Measurements from ENCODE around the gene PDZD2. TPM values are rescaled to one million over a fixed set of nuclear protein-coding genes. Genes with fewer than 3 reads are reported as not detected.

The PDZD2 gene
- total RNA-seq, 5 donors from 2014 or later (not counting 1 experiment from before 2014, with no cell fraction given): 0.66 to 2.2 (median 1.2) TPM

DNA sequence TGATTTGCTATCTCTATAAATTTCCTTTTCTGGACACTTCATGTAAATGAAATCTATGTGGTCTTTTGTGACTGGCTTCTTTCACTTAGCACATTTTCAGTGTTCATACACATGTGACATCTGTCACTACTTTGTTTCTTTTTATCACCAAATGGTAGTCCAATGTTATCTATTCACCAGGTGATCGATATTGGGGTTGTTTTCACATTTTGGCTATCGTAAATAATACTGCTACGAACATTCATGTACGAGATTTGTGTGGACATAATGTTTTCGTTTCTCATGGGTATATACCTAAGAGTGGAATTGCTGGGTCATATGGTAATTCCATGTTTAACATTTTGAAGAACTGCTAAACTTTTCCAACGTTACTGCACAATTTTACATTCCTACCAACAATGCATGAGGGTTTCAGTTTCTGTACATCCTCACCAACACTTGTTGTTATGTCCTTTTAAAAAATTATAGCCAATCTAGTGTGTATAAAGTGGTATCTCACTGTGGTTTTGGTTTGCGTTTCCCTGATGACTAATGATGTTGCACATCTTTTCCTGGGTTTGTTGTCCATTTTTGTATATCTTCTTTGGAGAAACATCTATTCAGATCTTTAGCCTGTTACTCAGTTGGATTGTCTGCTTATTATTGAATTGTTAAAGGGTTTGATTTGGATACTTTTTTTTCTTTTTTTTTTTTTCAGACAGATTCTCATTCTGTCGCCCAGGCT lies 263.0 kb downstream of the PDZD2 start:
- H3K9me3 ChIP-seq: no peaks in the 10 kb centered on the region
- ATAC-seq (replicated peaks in 1 of 4) (no peak), DNase-seq (no peak)
- Mint-ChIP-seq H3K27me3 (peaks cover 0 to 5% of the 10 kb centered on the region in 2 donors), H3K27ac (no peak overlapping the region), H3K36me3 (no peaks in the 10 kb centered on the region), H3K4me1 (no peaks in the 10 kb centered on the region), H3K4me3 (no peak overlapping the region), H3K9me3 (no peaks in the 10 kb centered on the region)
- no peaks in the 10 kb centered on the region for H3K27me3 ChIP-seq (replicated peaks in 1 of 2; ENCODE audit: control insufficient read depth in 2 of 2, extremely low read depth in 1 of 2, insufficient read depth in 2 of 2, low read length in 1 of 2)
- ChIA-PET POLR2A (no interaction called here), CTCF (no interaction called here)
- H3K4me3 ChIP-seq (ENCODE audit: control insufficient read depth in 1 of 2, extremely low read depth in 1 of 2, low read length in 1 of 2): no peak overlapping the region
- H3K27ac ChIP-seq (ENCODE audit: low read length): no peak overlapping the region
- no peaks in the 10 kb centered on the region for H3K4me1 ChIP-seq (ENCODE audit: control insufficient read depth in 1 of 2, extremely low read depth in 1 of 2, insufficient read depth in 2 of 2, low read length in 2 of 2)
- no peaks in the 10 kb centered on the region for H3K36me3 ChIP-seq (ENCODE audit: control insufficient read depth in 2 of 2, extremely low read depth in 1 of 2, insufficient read depth in 1 of 2, low read length in 1 of 2)
- 100% methylated on average over 2 of the region's 8 CpGs for WGBS (ENCODE audit: insufficient coverage)

DNA sequence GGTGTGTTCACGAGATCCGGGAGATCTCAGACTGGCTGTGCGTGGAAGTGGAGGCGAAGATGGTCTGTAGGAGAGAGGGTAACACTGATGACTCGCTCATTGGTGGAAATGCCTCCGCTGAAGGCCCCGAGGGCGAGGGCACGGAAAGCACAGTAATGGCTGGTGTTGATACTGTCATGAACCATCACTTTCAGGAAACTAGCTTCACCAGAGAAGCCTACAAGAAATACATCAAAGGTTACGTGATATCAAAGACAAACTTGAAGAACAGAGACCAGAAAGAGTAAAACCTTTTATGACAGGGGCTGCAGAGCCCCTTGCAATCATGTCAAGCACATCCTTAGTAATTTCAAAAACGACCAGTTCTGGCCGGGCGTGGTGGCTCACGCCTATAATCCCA lies 269.5 kb downstream of the PDZD2 start:
- Histone ChIP-seq H3K9me3 (no peaks in the 10 kb centered on the region), H3K27ac (ENCODE audit: low read length) (no peak overlapping the region), H3K4me1 (ENCODE audit: control insufficient read depth in 1 of 2, extremely low read depth in 1 of 2, insufficient read depth in 2 of 2, low read length in 2 of 2) (peaks cover 0 to 4% of the 10 kb centered on the region in 2 experiments), H3K36me3 (ENCODE audit: control insufficient read depth in 2 of 2, extremely low read depth in 1 of 2, insufficient read depth in 1 of 2, low read length in 1 of 2) (no peaks in the 10 kb centered on the region), H3K27me3 (replicated peaks in 1 of 2; ENCODE audit: control insufficient read depth in 2 of 2, extremely low read depth in 1 of 2, insufficient read depth in 2 of 2, low read length in 1 of 2) (no peaks in the 10 kb centered on the region), H3K4me3 (ENCODE audit: control insufficient read depth in 1 of 2, extremely low read depth in 1 of 2, low read length in 1 of 2) (no peak overlapping the region)
- ChIA-PET POLR2A (no interaction called here), CTCF (no interaction called here)
- Mint-ChIP-seq H3K4me1 (peaks cover 0 to 14% (median 6%) of the 10 kb centered on the region in 3 donors), H3K36me3 (no peaks in the 10 kb centered on the region), H3K27ac (peak overlapping the region in 1 of 2 donors; percentile 35), H3K4me3 (peak overlapping the region in 1 of 3 donors; percentile 27), H3K27me3 (peaks cover 0 to 4% of the 10 kb centered on the region in 2 donors), H3K9me3 (no peaks in the 10 kb centered on the region)
- ATAC-seq (replicated peaks in 1 of 4) (peak in 2 of 4 experiments; percentile 52 to 59), DNase-seq (peak in 3 of 35 experiments; percentile 3 to 25 (median 4))
- WGBS (ENCODE audit: insufficient coverage): 73% methylated on average over 8 of the region's 14 CpGs

DNA sequence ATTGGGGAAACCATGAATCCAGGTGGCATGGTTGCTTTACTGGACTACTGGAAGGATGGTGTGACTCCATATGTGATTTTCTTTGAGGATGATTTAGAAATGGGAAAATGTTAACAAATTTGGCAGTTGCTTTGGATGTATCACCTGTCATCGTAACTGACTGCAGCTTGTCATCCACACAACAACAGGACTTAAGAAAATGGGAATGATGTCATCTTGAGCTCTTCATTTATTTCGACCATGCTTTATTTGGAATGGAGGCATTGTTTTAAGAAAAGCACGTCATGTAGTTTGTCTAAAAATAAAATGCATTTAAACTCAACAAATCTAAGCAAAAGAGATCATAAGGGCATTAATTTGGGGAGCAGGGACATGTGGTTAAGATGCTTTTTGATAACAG lies 270.1 kb downstream of the PDZD2 start:
- 80% methylated on average over 1 of the region's 3 CpGs for WGBS (ENCODE audit: insufficient coverage)
- no peak for DNase-seq
- ChIA-PET POLR2A (interaction anchor here in 1 of 2 donors (0.7 kb wide), 1 partner anchor 29 kb away, joined by 4 read pairs; no protein-coding TSS in a partner anchor), CTCF (no interaction called here)
- H3K4me3 ChIP-seq (ENCODE audit: control insufficient read depth in 1 of 2, extremely low read depth in 1 of 2, low read length in 1 of 2): no peak overlapping the region
- Mint-ChIP-seq H3K4me3 (peak overlapping the region in 1 of 3 donors; percentile 27), H3K36me3 (no peaks in the 10 kb centered on the region), H3K27me3 (peaks cover 0 to 4% of the 10 kb centered on the region in 2 donors), H3K27ac (peak overlapping the region in 1 of 2 donors; percentile 35), H3K4me1 (peaks cover 0 to 14% (median 6%) of the 10 kb centered on the region in 3 donors), H3K9me3 (no peaks in the 10 kb centered on the region)
- H3K4me1 ChIP-seq (ENCODE audit: control insufficient read depth in 1 of 2, extremely low read depth in 1 of 2, insufficient read depth in 2 of 2, low read length in 2 of 2): peaks cover 0 to 4% of the 10 kb centered on the region in 2 experiments
- H3K27me3 ChIP-seq (replicated peaks in 1 of 2; ENCODE audit: control insufficient read depth in 2 of 2, extremely low read depth in 1 of 2, insufficient read depth in 2 of 2, low read length in 1 of 2): no peaks in the 10 kb centered on the region
- H3K27ac ChIP-seq (ENCODE audit: low read length): no peak overlapping the region
- H3K36me3 ChIP-seq (ENCODE audit: control insufficient read depth in 2 of 2, extremely low read depth in 1 of 2, insufficient read depth in 1 of 2, low read length in 1 of 2): no peaks in the 10 kb centered on the region
- ATAC-seq (replicated peaks in 1 of 4): no peak
- no peaks in the 10 kb centered on the region for H3K9me3 ChIP-seq

DNA sequence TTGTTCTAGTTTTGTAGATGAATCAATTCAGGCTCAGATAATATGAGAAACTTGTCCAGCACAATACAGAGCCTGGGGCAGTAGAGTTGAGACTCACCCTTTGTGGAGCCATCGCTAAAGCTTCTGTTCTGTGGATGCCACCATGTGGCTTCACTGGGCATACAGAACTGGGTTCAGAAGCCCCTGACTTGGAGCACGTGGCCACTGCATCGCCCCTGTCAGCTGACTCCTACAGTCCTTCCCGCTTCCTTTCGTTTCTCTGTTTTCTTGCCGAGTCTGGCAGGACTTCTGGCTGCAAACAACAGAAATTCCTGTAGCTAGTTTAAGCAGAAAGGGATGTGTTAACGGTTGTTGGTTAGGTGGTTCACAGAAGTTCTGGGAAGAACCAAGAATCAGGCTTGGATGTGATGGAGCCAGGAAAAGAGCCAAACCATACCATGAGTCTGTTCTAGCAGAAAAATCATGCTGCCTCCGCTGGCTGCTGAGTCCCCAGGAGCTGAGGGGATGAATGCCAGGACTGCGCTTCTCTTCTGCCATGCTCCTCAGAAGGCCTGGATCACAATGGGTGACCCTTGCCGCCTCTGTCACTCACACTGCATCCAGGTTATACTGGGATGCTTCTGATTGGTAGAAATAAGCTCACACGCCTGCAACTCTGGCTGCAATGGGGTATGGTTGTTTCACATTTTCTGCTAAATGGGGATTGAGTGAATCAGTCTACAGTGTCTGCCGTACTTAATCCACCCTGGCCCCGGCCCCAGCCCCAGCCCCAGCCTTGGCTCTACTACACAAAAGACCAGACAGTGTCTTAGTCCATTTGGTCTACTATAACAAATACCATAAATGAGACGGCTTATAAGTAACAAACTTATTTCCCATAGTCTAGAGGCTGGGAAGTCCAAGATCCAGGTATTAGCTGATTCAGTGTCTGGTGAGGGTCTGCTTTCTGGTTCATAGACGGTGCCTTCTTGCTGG lies 272.6 kb downstream of the PDZD2 start:
- no peaks in the 10 kb centered on the region for H3K9me3 ChIP-seq
- Mint-ChIP-seq H3K4me1 (peaks cover 0 to 14% (median 6%) of the 10 kb centered on the region in 3 donors), H3K4me3 (no peak overlapping the region), H3K27me3 (no peaks in the 10 kb centered on the region), H3K9me3 (no peaks in the 10 kb centered on the region), H3K27ac (no peak overlapping the region), H3K36me3 (no peaks in the 10 kb centered on the region)
- no peak for ATAC-seq (replicated peaks in 1 of 4)
- 89% methylated on average over 9 of the region's 15 CpGs for WGBS (ENCODE audit: insufficient coverage)
- no peak overlapping the region for H3K27ac ChIP-seq (ENCODE audit: low read length)
- no peak overlapping the region for H3K4me3 ChIP-seq (ENCODE audit: control insufficient read depth in 1 of 2, extremely low read depth in 1 of 2, low read length in 1 of 2)
- no peaks in the 10 kb centered on the region for H3K27me3 ChIP-seq (replicated peaks in 1 of 2; ENCODE audit: control insufficient read depth in 2 of 2, extremely low read depth in 1 of 2, insufficient read depth in 2 of 2, low read length in 1 of 2)
- H3K4me1 ChIP-seq (ENCODE audit: control insufficient read depth in 1 of 2, extremely low read depth in 1 of 2, insufficient read depth in 2 of 2, low read length in 2 of 2): peaks cover 0 to 4% of the 10 kb centered on the region in 2 experiments
- DNase-seq: no peak
- no peaks in the 10 kb centered on the region for H3K36me3 ChIP-seq (ENCODE audit: control insufficient read depth in 2 of 2, extremely low read depth in 1 of 2, insufficient read depth in 1 of 2, low read length in 1 of 2)
- POLR2A ChIA-PET: no interaction called here
- CTCF ChIA-PET: interaction anchor here in 1 of 2 donors (0.6 kb wide), 1 partner anchor 13 kb away, joined by 9 read pairs; no protein-coding TSS in a partner anchor

DNA sequence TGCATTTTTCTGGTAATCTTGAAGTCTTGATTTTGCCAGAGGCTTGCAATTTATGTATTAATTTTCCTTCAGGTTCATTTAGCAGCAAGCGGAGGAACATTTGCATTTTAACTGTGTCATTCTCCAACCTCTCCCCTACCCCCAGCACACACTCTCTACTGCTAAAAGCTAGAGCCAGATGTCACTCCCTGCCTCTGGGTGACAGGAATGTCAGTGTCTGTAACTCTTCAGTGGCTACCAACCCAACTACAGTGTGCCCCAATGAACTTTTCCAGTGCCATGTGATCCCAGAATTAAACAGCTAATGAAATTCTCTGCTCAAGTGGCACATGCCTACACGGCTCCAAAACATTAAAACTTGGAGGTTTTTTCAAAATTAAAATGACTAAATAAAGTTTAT lies 274.9 kb downstream of the PDZD2 start:
- Histone ChIP-seq H3K27ac (ENCODE audit: low read length) (no peak overlapping the region), H3K27me3 (replicated peaks in 1 of 2; ENCODE audit: control insufficient read depth in 2 of 2, extremely low read depth in 1 of 2, insufficient read depth in 2 of 2, low read length in 1 of 2) (no peaks in the 10 kb centered on the region), H3K36me3 (ENCODE audit: control insufficient read depth in 2 of 2, extremely low read depth in 1 of 2, insufficient read depth in 1 of 2, low read length in 1 of 2) (no peaks in the 10 kb centered on the region), H3K4me3 (ENCODE audit: control insufficient read depth in 1 of 2, extremely low read depth in 1 of 2, low read length in 1 of 2) (no peak overlapping the region), H3K9me3 (no peaks in the 10 kb centered on the region), H3K4me1 (ENCODE audit: control insufficient read depth in 1 of 2, extremely low read depth in 1 of 2, insufficient read depth in 2 of 2, low read length in 2 of 2) (no peaks in the 10 kb centered on the region)
- peaks cover 0 to 6% (median 0%) of the 10 kb centered on the region in 3 donors for H3K4me1 Mint-ChIP-seq
- H3K9me3 Mint-ChIP-seq: no peaks in the 10 kb centered on the region
- no peaks in the 10 kb centered on the region for H3K36me3 Mint-ChIP-seq
- no peak overlapping the region for H3K4me3 Mint-ChIP-seq
- 86% methylated on average over 1 of the region's 2 CpGs for WGBS (ENCODE audit: insufficient coverage)
- DNase-seq (no peak), ATAC-seq (replicated peaks in 1 of 4) (no peak)
- H3K27ac Mint-ChIP-seq: no peak overlapping the region
- ChIA-PET POLR2A (no interaction called here), CTCF (no interaction called here)
- no peaks in the 10 kb centered on the region for H3K27me3 Mint-ChIP-seq

DNA sequence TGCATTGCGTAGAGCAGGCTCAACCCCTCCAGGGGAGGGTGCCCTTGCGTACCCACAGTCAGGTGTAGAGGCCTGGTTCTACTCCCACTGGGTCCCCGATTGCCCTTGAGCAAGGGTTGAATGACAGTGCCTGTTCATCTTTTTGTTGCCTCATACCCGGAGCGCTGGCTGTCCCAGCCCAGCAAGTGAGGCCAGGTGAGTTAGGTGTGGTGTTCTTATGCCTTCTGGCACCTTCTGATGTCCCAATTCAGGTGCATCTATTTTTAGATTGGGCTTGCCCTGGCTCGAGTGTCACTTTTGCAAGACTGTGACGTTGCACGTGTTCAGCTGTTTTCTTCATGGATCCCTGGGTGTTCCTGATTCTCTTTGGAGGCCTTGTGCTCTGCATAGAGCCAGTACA lies 277.4 kb downstream of the PDZD2 start:
- H3K27ac Mint-ChIP-seq: no peak overlapping the region
- no peaks in the 10 kb centered on the region for H3K4me1 Mint-ChIP-seq
- DNase-seq (no peak), ATAC-seq (replicated peaks in 1 of 4) (no peak)
- no peak overlapping the region for H3K27ac ChIP-seq (ENCODE audit: low read length)
- H3K9me3 ChIP-seq: no peaks in the 10 kb centered on the region
- ChIA-PET POLR2A (no interaction called here), CTCF (no interaction called here)
- H3K4me1 ChIP-seq (ENCODE audit: control insufficient read depth in 1 of 2, extremely low read depth in 1 of 2, insufficient read depth in 2 of 2, low read length in 2 of 2): no peaks in the 10 kb centered on the region
- no peak overlapping the region for H3K4me3 Mint-ChIP-seq
- H3K4me3 ChIP-seq (ENCODE audit: control insufficient read depth in 1 of 2, extremely low read depth in 1 of 2, low read length in 1 of 2): no peak overlapping the region
- no peaks in the 10 kb centered on the region for H3K9me3 Mint-ChIP-seq
- H3K36me3 ChIP-seq (ENCODE audit: control insufficient read depth in 2 of 2, extremely low read depth in 1 of 2, insufficient read depth in 1 of 2, low read length in 1 of 2): no peaks in the 10 kb centered on the region
- no peaks in the 10 kb centered on the region for H3K27me3 Mint-ChIP-seq
- H3K36me3 Mint-ChIP-seq: no peaks in the 10 kb centered on the region
- 88% methylated on average over 8 of the region's 8 CpGs for WGBS (ENCODE audit: insufficient coverage)
- peaks cover 0 to 3% of the 10 kb centered on the region in 2 experiments for H3K27me3 ChIP-seq (replicated peaks in 1 of 2; ENCODE audit: control insufficient read depth in 2 of 2, extremely low read depth in 1 of 2, insufficient read depth in 2 of 2, low read length in 1 of 2)

Data from T-cell (primary cell).